Transverse colon (tissue), 4 donors: Measurements from ENCODE around the gene ZNRD2. TPM values are rescaled to one million over a fixed set of nuclear protein-coding genes. Genes with fewer than 3 reads are reported as not detected.

Source experiments
- DNase-seq: peaks from one replicate; pipeline ENCODE4 v3.0.0-alpha.2; 2019
- H3K27ac ChIP-seq, 4 donors: fragments of 200-600 bp; sonication (generic); 2 replicates each; pipeline ENCODE4 v1.5.1; 2016 to 2018; ENCODE audit warnings: inconsistent platforms in 4 of 4
- H3K27me3 ChIP-seq: fragments of 200-600 bp; sonication (generic); 2 replicates; pipeline ENCODE4 v1.5.1; 2017; ENCODE audit warnings: inconsistent platforms
- H3K36me3 ChIP-seq, 4 donors: fragments of 200-600 bp; sonication (generic); 2 replicates each; pipeline ENCODE4 v1.5.1; 2017 to 2019; ENCODE audit warnings: inconsistent platforms in 4 of 4
- H3K4me1 ChIP-seq, 4 donors: fragments of 200-600 bp; sonication (generic); 2 replicates each; pipeline ENCODE4 v1.5.1; 2017 to 2020; ENCODE audit warnings: inconsistent platforms in 4 of 4
- H3K4me3 ChIP-seq, 4 donors: fragments of 200-600 bp; sonication (generic); 1 replicate in 1 of 4; 2 replicates in 3 of 4; pipeline versions ENCODE4 v1.5.1 to v1.6.1; 2017 to 2019; ENCODE audit warnings: inconsistent platforms in 4 of 4
- H3K9me3 ChIP-seq, 2 donors: fragments of 200-600 bp; sonication (generic); 2 replicates each; pipeline ENCODE4 v1.5.1; 2017 to 2019; ENCODE audit warnings: inconsistent platforms in 2 of 2
- EP300 ChIP-seq: sonication (generic); formaldehyde crosslinking; IDR thresholded peaks from one replicate; pipeline ENCODE4 v1.6.1; 2017; ENCODE audit warnings: antibody characterized with exemption, low read depth
- POLR2A ChIP-seq: fragments of 450-650 bp; IDR thresholded peaks from one replicate; pipeline ENCODE4 v1.6.1; 2016; ENCODE audit warnings: antibody characterized with exemption, mild to moderate bottlenecking, moderate library complexity
- POLR2AphosphoS5 ChIP-seq, 3 donors: sonication (generic); formaldehyde crosslinking; IDR thresholded peaks; one replicate each; pipeline ENCODE4 v1.6.1; 2016; ENCODE audit warnings: antibody characterized with exemption in 3 of 3
- WGBS, 2 donors: methylation state at CpG; one replicate each; pipeline ENCODE4 v1.1.5; 2018; ENCODE audit warnings: low coverage in 1 of 2; 5-methylcytosine and 5-hydroxymethylcytosine counted together
- in situ Hi-C, 4 donors: fragments of 200-750 bp; cut with MboI; loops; one replicate each; pipeline versions ENCODE4 v1.15.0 to v1.15.1; 2017; ENCODE audit warnings: low sequenced_read_pairs in 3 of 4, low pct_ligation_motif_present in 1 of 4, low pct_unique_long_range_greater_than_20kb in 1 of 4
- intact Hi-C: fragments of 100-400 bp; cut with DNase I; formaldehyde crosslinking; loops from one replicate; pipeline ENCODE4 v1.15.1; 2023; ENCODE audit warnings: low total_unique reads
- total RNA-seq, 4 donors: library from RNA; depleted of rRNA; stranded (reverse); fragments of >200 nt; gene quantifications; one replicate each; pipeline ENCODE4 v1.1.0, GENCODE V29; 2016
- TF ChIP-seq, protein P1 (sequence below), 5 experiments: fragments of 200-600 bp in 3 of 5; fragments of 450-650 bp in 2 of 5; sonication (generic) in 3 of 5; IDR thresholded peaks; 1 replicate in 2 of 5; 2 replicates in 3 of 5; pipeline ENCODE4 v1.5.1; 2016 to 2017; ENCODE audit warnings: antibody characterized with exemption in 5 of 5, inconsistent platforms in 3 of 5, mild to moderate bottlenecking in 2 of 5, moderate library complexity in 1 of 5

Gene ZNRD2
- total RNA-seq, 4 donors from 2014 or later: 6.4 to 38.4 (median 27.9) TPM

GRCh38 chr11:65524741-65525545, 45.3 kb upstream of the ZNRD2 start, which contains the start of gene SCYL1:
Gene SCYL1, plus strand, starts transcription at chr11:65525083. Its CDS starts 71 bp downstream, at chr11:65525154.
- WGBS, 2 donors: 0 to 1% methylated on average over 3 to 37 of the region's 82 CpGs
- intact Hi-C loops (no loop called here), in situ Hi-C loops (no loop called here)
- H3K4me1 ChIP-seq: peaks cover 11 to 37% (median 24%) of the 10 kb centered on the region in 4 donors
- peak; percentile 88 for DNase-seq
- TF ChIP-seq, protein P1, sequence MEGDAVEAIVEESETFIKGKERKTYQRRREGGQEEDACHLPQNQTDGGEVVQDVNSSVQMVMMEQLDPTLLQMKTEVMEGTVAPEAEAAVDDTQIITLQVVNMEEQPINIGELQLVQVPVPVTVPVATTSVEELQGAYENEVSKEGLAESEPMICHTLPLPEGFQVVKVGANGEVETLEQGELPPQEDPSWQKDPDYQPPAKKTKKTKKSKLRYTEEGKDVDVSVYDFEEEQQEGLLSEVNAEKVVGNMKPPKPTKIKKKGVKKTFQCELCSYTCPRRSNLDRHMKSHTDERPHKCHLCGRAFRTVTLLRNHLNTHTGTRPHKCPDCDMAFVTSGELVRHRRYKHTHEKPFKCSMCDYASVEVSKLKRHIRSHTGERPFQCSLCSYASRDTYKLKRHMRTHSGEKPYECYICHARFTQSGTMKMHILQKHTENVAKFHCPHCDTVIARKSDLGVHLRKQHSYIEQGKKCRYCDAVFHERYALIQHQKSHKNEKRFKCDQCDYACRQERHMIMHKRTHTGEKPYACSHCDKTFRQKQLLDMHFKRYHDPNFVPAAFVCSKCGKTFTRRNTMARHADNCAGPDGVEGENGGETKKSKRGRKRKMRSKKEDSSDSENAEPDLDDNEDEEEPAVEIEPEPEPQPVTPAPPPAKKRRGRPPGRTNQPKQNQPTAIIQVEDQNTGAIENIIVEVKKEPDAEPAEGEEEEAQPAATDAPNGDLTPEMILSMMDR (IDR thresholded peaks at IDR 0.05): no peak
- no peak for TF ChIP-seq EP300
- TF ChIP-seq POLR2AphosphoS5 (IDR thresholded peaks at IDR 0.05): peak; percentile 65 to 82 (median 80)
- peak; percentile 60 for TF ChIP-seq POLR2A
- no peaks in the 10 kb centered on the region for H3K9me3 ChIP-seq
- H3K27ac ChIP-seq: peak within 1 kb of the TSS; percentile 91 to 93 (median 92)
- no peaks in the 10 kb centered on the region for H3K36me3 ChIP-seq
- H3K4me3 ChIP-seq: peak within 1 kb of the TSS; percentile 76 to 99 (median 82)
- no peaks in the 10 kb centered on the region for H3K27me3 ChIP-seq

- in situ Hi-C loops: no loop called here
- 42 to 45% methylated on average over 7 to 31 of the region's 31 CpGs for WGBS, 2 donors
- no peak for DNase-seq
- Histone ChIP-seq H3K4me1 (peaks cover 11 to 37% (median 24%) of the 10 kb centered on the region in 4 donors), H3K4me3 (peak overlapping the region; percentile 76 to 99 (median 82)), H3K27ac (peak overlapping the region; percentile 91 to 93 (median 92)), H3K9me3 (no peaks in the 10 kb centered on the region), H3K36me3 (peaks cover 0 to 5% (median under 1%) of the 10 kb centered on the region in 4 donors), H3K27me3 (no peaks in the 10 kb centered on the region)
- intact Hi-C loops: no loop called here
- TF ChIP-seq, protein P1 (IDR thresholded peaks at IDR 0.05): no peak
- TF ChIP-seq POLR2A (no peak), POLR2AphosphoS5 (IDR thresholded peaks at IDR 0.05) (no peak), EP300 (no peak)
These were observed 44.5 kb upstream of the ZNRD2 start for GRCh38 chr11:65525546-65526480.

- H3K36me3 ChIP-seq: peaks cover 0 to 10% (median 5%) of the 10 kb centered on the region in 4 donors
- no peak overlapping the region for H3K4me3 ChIP-seq
- in situ Hi-C loops: no loop called here
- H3K27me3 ChIP-seq: no peaks in the 10 kb centered on the region
- no peaks in the 10 kb centered on the region for H3K9me3 ChIP-seq
- no peak overlapping the region for H3K27ac ChIP-seq
- TF ChIP-seq POLR2A: no peak
- TF ChIP-seq POLR2AphosphoS5 (IDR thresholded peaks at IDR 0.05): no peak
- no peak for TF ChIP-seq EP300
- TF ChIP-seq, protein P1 (IDR thresholded peaks at IDR 0.05): no peak
- WGBS, 2 donors: 91% methylated on average over 8 of the region's 8 CpGs; no CpG with 5 or more reads in 1 of the 2 donors
- DNase-seq: no peak
- intact Hi-C loops: no loop called here
- peaks cover 11 to 37% (median 24%) of the 10 kb centered on the region in 4 donors for H3K4me1 ChIP-seq
These were observed 43.5 kb upstream of the ZNRD2 start for GRCh38 chr11:65526744-65527143.
